ENCODE measurements around the gene SYT2. TPM values are rescaled to one million over a fixed set of nuclear protein-coding genes. Genes with fewer than 3 reads are reported as not detected.

Gene SYT2
- total RNA-seq, 1 donor, result not detected

DNA sequence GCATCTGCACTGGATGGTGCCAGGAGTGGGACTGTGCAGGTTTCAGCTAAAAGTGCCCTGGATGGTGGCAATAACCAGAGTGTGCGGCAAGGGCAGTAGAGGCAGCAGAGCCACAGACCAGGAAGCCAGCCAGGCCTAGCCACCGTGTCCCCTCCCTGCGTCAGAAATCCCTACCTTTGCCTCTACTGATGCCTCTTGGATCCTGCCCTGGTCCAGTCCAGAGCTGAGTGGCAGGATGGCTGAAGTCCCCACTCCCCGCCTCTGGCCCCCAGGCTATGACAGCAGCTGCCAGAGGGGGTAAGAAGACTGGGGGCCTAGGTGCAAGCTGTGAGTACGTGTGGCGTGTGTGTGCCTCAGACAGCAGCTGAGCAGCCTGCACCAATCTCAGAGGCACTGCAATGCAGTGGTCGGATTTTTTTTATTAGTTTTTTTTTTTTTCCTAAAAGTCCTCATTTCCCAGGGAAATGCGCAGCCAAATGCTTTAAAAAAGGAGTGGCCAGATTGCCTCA, 51.9 kb downstream of the SYT2 start:
- no peak overlapping the region for H3K4me3 ChIP-seq (ENCODE audit: low read depth, low read length)
- no peak for DNase-seq (ENCODE audit: low read depth)
- TF ChIP-seq CTCF (IDR thresholded peaks at IDR 0.05; ENCODE audit: insufficient read depth, low read length), result no peak

DNA sequence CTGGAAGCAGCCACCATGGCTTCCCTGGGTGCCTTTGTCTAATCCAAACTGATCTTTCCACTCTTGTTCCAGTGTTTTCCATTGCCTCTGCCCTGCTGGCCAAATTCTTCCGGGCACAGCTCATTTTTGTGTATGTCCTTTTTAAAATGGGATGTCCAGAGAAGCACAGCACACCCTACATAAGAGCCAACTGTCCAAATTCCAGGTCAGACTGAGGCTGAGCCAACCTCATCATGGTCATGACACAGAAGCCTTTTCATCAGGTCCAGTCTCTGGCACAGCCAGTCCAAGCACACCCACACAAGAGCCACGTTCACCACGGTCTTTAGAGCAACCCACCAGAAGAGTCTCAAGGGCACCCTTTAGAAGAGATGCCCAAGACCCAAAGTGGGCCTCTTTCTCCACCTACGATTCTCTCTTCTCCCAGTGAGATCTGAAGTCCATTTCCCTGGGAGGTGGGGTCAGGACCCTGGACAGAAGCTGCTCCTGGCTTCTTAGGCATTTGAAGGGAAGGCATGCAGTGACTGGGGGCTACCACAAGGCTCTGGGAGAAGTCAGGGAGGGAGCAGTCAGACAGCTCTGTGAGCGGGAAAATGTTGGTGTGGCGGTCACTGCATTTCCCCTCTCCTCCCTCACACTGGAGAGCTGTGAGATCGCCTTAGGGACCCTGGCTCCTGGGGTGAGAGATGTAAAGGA, 53.2 kb downstream of the SYT2 start:
- peak; percentile 34 for DNase-seq (ENCODE audit: low read depth)

GRCh38 chr1:202656057-202656456, 54.2 kb downstream of the SYT2 start:
- H3K4me3 ChIP-seq (ENCODE audit: low read depth, low read length), result no peak overlapping the region

More for the DNA sequence above, 53.2 kb downstream of the SYT2 start:
- peak; percentile 34 for TF ChIP-seq CTCF (IDR thresholded peaks at IDR 0.05; ENCODE audit: insufficient read depth, low read length)
- no peak overlapping the region for H3K4me3 ChIP-seq (ENCODE audit: low read depth, low read length)

DNA sequence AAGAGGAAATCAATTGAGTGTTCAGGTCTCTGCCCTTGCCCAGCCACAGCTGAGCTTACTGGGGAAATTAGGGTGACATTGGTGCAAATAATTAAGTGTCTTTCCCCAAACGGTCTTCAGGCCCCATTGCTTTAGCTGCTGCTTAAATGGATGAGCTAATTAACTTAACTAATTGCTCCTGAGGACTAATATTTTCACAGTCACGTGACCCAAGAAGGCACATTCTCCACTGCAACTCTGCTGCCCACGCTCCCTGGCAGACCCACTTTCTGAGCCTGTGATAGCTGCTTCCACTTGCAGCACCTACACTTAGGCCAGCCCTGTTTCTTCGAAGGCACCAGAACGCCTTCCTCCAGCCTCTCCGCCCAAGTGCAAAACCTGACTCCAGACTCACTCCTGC, 56.2 kb downstream of the SYT2 start:
- H3K4me3 ChIP-seq (ENCODE audit: low read depth, low read length), result no peak overlapping the region
- DNase-seq (ENCODE audit: low read depth), result no peak
- no peak for TF ChIP-seq CTCF (IDR thresholded peaks at IDR 0.05; ENCODE audit: insufficient read depth, low read length)

More at GRCh38 chr1:202656057-202656456, 54.2 kb downstream of the SYT2 start:
- DNase-seq (ENCODE audit: low read depth), result no peak
- TF ChIP-seq CTCF (IDR thresholded peaks at IDR 0.05; ENCODE audit: insufficient read depth, low read length), result no peak

DNA sequence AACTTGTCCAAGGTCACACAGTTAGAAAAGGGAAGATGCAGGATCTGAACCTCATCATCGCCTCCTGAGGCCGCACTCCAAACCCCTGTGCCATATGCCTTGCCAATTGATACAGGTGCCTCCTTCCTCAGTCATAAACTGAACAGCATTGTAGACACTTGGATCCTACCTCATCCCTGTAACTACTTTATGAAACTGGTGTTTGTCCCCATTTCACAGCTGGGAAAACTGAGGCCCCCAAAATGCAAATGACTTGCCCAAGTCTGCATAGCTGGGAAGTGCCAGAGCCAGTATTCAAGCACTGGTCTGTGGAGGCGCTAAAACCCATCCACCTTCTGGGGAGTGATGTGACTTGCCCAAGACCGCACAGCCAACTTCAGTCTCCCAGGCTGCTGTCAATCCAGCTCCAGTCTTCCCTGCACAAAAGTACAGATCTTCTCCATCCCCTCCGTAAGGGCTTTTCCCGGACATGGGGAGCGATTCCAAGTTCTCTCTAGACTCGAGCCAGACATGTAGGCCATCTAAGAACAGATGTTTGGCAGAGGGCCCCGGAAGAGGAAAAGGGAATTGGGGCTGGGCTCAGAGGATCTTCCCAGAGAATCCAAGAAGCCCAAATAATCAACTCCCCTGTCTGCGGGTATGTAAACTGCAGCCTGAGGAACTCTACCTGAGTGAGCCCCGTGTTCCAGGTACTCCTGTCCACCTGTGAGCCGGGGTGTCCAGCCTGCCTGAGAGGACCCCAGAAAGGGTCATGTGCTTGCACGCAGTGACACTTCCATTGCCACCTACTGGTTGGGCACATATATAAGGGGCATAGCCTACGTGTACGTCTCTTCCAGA, 60.5 kb downstream of the SYT2 start:
- H3K4me3 ChIP-seq (ENCODE audit: low read depth, low read length), result no peak overlapping the region
- no peak for TF ChIP-seq CTCF (IDR thresholded peaks at IDR 0.05; ENCODE audit: insufficient read depth, low read length)
- peak; percentile 7 for DNase-seq (ENCODE audit: low read depth)

DNA sequence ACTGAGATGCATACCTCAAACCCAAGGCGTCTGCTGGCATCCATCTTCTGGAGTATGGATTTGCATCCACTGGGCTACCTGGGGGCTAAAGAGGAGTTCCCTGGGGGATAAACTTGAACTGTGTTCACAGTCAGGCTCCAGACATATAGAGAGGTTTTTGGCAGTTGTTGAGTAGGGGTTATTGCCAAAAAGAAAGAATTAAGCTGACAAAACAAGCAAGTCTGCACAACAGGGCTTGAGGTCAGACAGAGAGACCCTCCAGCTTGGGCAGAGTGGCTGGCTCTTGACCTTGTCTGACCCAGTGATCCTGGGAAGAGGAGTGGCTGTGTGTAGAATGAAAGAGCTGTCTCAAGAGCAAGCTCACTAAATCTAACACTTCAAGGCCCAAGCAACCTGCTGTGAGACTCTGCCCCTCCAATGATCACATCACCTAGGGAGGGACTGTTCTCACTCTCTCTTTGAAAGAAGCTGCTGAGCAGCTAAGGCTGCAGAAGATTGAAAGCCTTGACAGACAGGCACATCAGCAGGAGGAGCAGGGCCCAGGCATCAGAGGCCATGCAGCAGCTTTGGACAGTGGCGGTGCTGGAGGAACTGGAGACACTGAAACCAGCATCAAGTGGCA, 61.5 kb downstream of the SYT2 start:
- no peak overlapping the region for H3K4me3 ChIP-seq (ENCODE audit: low read depth, low read length)
- DNase-seq (ENCODE audit: low read depth), result no peak
- no peak for TF ChIP-seq CTCF (IDR thresholded peaks at IDR 0.05; ENCODE audit: insufficient read depth, low read length)
